D721Med (cell line): ENCODE measurements around the gene TFE3.

ENCODE experiments used
- DNase-seq: peaks from one replicate; pipeline ENCODE4 v3.0.0; 2011; ENCODE audit warnings: low spot score; ENCODE audit not compliant: insufficient read length
- FAIRE-seq: peaks from 2 replicates; lab custom pipeline; 2011; peaks lifted over from hg19 to GRCh38; lab: Jason Lieb, UNC
- TF ChIP-seq, protein P1 (sequence below): IDR thresholded peaks from 2 replicates; pipeline ENCODE4 v1.5.1; 2012; ENCODE audit warnings: mild to moderate bottlenecking, control low read depth; ENCODE audit not compliant: insufficient read depth; ENCODE audit errors: missing control alignments

The TFE3 gene

GRCh38 chrX:49066690-49067089 lies 23.5 kb upstream of the TFE3 start:
- TF ChIP-seq, protein P1, sequence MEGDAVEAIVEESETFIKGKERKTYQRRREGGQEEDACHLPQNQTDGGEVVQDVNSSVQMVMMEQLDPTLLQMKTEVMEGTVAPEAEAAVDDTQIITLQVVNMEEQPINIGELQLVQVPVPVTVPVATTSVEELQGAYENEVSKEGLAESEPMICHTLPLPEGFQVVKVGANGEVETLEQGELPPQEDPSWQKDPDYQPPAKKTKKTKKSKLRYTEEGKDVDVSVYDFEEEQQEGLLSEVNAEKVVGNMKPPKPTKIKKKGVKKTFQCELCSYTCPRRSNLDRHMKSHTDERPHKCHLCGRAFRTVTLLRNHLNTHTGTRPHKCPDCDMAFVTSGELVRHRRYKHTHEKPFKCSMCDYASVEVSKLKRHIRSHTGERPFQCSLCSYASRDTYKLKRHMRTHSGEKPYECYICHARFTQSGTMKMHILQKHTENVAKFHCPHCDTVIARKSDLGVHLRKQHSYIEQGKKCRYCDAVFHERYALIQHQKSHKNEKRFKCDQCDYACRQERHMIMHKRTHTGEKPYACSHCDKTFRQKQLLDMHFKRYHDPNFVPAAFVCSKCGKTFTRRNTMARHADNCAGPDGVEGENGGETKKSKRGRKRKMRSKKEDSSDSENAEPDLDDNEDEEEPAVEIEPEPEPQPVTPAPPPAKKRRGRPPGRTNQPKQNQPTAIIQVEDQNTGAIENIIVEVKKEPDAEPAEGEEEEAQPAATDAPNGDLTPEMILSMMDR: no peak
- DNase-seq (no peak), FAIRE-seq (no peak)

DNA sequence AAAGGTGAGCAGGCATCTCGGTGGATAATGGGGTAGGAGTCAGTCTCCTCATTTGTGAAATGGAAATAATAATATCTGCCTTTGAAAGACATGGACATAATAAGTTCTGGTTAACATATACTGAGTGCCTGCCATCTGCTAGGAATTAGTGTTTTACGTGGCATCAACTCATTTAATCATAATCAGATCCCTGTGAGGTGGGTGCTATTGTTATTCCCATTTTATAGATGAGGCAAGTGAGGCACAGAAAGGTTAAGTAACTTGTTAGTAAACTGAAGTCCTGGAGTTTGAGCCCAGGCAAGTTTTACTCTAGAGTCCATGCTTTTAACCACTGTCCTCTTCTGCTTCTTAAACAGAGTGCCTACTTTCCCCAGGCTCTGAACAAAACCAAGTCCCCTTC lies 23.1 kb upstream of the TFE3 start:
- DNase-seq (no peak), FAIRE-seq (no peak)
- TF ChIP-seq, protein P1: no peak

DNA sequence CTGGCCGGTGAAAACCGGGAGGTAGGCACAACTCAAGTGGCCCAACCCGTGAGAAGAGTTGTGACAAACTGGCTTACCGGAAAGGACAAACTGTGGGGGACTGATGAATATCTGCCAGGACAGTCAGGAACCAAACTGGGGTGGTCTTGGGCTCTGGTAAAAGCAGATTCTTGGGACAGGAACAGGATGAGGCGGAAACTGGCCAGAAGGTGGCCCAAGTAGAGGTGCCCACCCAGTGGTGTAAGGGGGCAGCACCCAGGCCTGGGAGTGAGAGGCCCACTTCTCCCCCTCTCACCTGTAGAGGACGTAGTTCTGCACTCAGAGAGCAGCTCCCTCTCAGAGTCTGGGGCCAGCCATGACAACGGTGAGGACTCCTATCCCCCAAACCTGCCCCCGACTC lies 21.6 kb upstream of the TFE3 start:
- TF ChIP-seq, protein P1: no peak
- DNase-seq (no peak), FAIRE-seq (no peak)

DNA sequence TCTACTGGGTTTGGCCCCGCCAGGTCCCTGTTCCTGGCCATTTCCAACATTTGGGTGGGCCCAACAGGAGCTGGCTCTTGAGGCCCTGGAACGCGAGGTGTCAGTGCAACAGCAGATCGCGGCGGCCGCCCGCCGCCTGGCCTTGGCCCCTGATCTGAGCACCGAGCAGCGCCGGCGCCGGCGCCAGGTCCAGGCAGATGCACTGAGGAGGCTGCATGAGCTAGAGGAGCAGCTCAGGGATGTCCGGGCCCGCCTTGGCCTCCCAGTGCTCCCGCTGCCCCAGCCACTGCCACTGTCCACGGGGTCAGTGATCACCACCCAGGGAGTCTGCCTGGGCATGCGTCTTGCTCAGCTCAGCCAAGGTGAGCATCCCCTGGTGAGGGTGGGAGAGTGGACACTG lies 21.1 kb upstream of the TFE3 start:
- TF ChIP-seq, protein P1: no peak
- FAIRE-seq (no peak), DNase-seq (no peak)

DNA sequence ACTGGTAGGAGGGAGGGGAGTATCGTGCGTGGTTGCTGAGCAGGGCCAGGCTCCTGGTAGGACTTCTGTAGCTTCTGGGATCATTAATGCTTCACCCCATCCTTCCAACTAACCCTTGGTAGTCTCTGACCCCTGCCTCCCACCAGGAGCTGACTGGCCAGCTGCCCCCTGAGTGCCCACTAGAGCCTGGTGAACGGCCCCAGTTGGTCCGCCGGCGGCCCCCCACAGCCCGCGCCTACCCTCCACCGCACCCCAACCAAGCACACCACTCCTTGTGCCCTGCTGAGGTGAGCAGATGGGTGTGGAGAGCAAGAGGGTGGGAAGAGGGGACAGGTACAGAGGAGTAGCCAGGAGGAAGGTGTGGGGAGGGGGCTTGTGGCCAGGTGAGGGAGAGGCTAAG lies 20.6 kb upstream of the TFE3 start:
- no peak for FAIRE-seq
- TF ChIP-seq, protein P1: no peak
- DNase-seq: no peak

- DNase-seq (no peak), FAIRE-seq (no peak)
- TF ChIP-seq, protein P1: no peak
These were observed 18.8 kb upstream of the TFE3 start for GRCh38 chrX:49061916-49062315.

- DNase-seq (no peak), FAIRE-seq (no peak)
- TF ChIP-seq, protein P1: no peak
These were observed 18.3 kb upstream of the TFE3 start for GRCh38 chrX:49061490-49061889.
